Ishikawa (cell line): Measurements from ENCODE around the gene ATF5.

Experiments
- CREB1 ChIP-seq: IDR thresholded peaks from 2 replicates; pipeline ENCODE4 v1.6.1; 2012; ENCODE audit warnings: low read depth
- EGR1 ChIP-seq: IDR thresholded peaks from 2 replicates; pipeline ENCODE4 v1.6.1; 2012
- EP300 ChIP-seq: IDR thresholded peaks from 2 replicates; pipeline ENCODE4 v1.6.1; 2012; ENCODE audit warnings: borderline replicate concordance
- FOXM1 ChIP-seq: IDR thresholded peaks from 2 replicates; pipeline ENCODE4 v1.6.1; 2012; ENCODE audit warnings: low read depth, borderline replicate concordance
- NFIC ChIP-seq: IDR thresholded peaks from 2 replicates; pipeline ENCODE4 v1.6.1; 2012
- TAF1 ChIP-seq: IDR thresholded peaks from 2 replicates; pipeline ENCODE4 v1.6.1; 2012; ENCODE audit warnings: low read depth, mild to moderate bottlenecking
- TEAD4 ChIP-seq: IDR thresholded peaks from 2 replicates; pipeline ENCODE4 v1.6.1; 2012
- USF1 ChIP-seq: IDR thresholded peaks from 2 replicates; pipeline ENCODE4 v1.6.1; 2012
- YY1 ChIP-seq: IDR thresholded peaks from 2 replicates; pipeline ENCODE4 v1.6.1; 2012; ENCODE audit warnings: low read depth
- ZBTB7A ChIP-seq: IDR thresholded peaks from 2 replicates; pipeline ENCODE4 v1.6.1; 2012; ENCODE audit warnings: low read depth

ATF5 gene

GRCh38 chr19:49978324-49978723, 49.3 kb downstream of the ATF5 start:
- TF ChIP-seq EGR1 = no peak

DNA sequence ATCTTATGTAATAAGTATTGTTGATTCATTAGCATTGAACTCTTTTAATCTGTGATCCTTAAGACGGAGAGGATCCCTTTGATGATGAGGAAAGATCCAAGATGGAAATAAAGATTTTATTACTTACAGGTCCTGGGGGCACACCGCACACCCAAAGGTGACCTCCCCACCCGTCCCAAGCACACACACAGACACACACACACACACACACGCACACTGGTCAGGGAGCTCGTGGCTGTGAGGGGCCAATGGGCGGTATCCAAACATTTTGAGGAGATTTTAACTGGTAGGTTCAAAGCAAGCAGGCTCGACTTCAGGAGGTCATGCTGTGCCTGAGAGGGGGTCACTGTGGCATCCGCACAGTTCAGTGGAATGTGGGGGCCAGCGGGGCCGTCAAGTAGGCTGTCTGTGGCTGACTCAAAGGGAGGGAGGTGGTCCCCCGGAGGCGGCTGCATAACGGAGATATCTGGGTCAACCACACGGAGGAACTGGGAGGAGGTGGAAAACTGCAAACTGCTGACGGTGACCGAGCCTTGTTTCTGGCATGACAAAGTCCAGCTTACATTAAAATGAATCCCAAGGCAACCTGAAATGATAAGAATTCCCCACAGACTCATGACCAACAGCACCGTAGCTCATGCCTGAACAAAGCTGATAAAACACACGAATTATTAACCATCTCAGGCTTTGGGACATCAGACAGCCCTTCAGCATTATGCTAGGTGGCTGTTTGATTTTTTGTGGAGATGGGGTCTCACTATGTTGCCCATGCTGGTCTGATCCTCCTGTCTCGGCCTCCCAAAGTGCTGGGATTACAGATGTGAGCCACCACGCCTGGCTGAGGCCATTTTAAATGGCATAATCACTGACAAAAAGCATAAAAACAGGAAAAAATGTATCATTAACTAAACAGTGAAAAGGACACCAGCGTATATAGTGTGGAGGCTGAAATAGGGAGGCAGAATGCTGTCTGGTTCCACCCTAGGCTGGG, 52.9 kb downstream of the ATF5 start:
- TF ChIP-seq TAF1 (no peak), TEAD4 (no peak), NFIC (no peak), USF1 (no peak), ZBTB7A (no peak), CREB1 (no peak), FOXM1 (no peak), YY1 (no peak), EP300 (no peak)
